HG02642 (cell line): Measurements from ENCODE around the gene AASS.

ENCODE experiments used
- ATAC-seq: cut with Tn5 transposase; IDR thresholded peaks from one replicate; pipeline ENCODE4 v1.9.1; 2021; ENCODE audit warnings: mild to moderate bottlenecking; ENCODE audit not compliant: unreplicated experiment, poor library complexity

AASS gene

GRCh38 chr7:122055073-122055472 lies 89.0 kb downstream of the AASS start:
- ATAC-seq = no peak

GRCh38 chr7:122054393-122054792 lies 89.7 kb downstream of the AASS start:
- ATAC-seq = no peak

GRCh38 chr7:122046402-122046801 lies 97.6 kb downstream of the AASS start:
- ATAC-seq = no peak

- no peak for ATAC-seq
These were observed 103.9 kb downstream of the AASS start for GRCh38 chr7:122040147-122040546.

GRCh38 chr7:122038904-122039303 lies 105.1 kb downstream of the AASS start:
- no peak for ATAC-seq

GRCh38 chr7:122038134-122038533 lies 105.9 kb downstream of the AASS start:
- no peak for ATAC-seq

- no peak for ATAC-seq
These were observed 108.2 kb downstream of the AASS start for GRCh38 chr7:122035876-122036275.

GRCh38 chr7:122033641-122034040 lies 110.4 kb downstream of the AASS start:
- no peak for ATAC-seq

- ATAC-seq = no peak
These were observed 117.0 kb downstream of the AASS start for GRCh38 chr7:122027058-122027457.
